Cardiac muscle cell (in vitro differentiated cells and primary cell): ENCODE measurements around the gene PCDHGC5. TPM values are rescaled to one million over a fixed set of nuclear protein-coding genes. Genes with fewer than 3 reads are reported as not detected.

ENCODE experiments used
- DNase-seq, 2 donors: peaks; one replicate each; pipeline versions ENCODE4 v3.0.0 to v3.0.0-alpha.2; 2010 to 2017; ENCODE audit warnings: low read depth in 1 of 2, low spot score in 1 of 2
- H3K27ac ChIP-seq: fragments of 200-600 bp; sonication (generic); 2 replicates; pipeline ENCODE4 v1.5.1; 2016
- H3K27me3 ChIP-seq: fragments of 200-600 bp; sonication (generic); 2 replicates; pipeline ENCODE4 v1.6.0; 2016; ENCODE audit warnings: control low read depth
- H3K36me3 ChIP-seq: fragments of 200-600 bp; sonication (generic); 2 replicates; pipeline ENCODE4 v1.5.1; 2016; ENCODE audit warnings: control low read depth
- H3K4me1 ChIP-seq: fragments of 200-600 bp; sonication (generic); 2 replicates; pipeline ENCODE4 v1.8.1; 2017; ENCODE audit warnings: low read depth, mild to moderate bottlenecking, mixed run types
- H3K4me3 ChIP-seq: fragments of 200-600 bp; sonication (generic); 2 replicates; pipeline ENCODE4 v1.5.1; 2016; ENCODE audit warnings: mild to moderate bottlenecking
- H3K9me3 ChIP-seq: fragments of 200-600 bp; sonication (generic); 2 replicates; pipeline ENCODE4 v1.5.1; 2017; ENCODE audit warnings: low read depth, mild to moderate bottlenecking, control low read depth
- polyA plus RNA-seq: library from polyadenylated mRNA; unstranded; fragments of >200 nt; fragmentation: Nextera tagmentation; extraction: Ambion mirVana; gene quantifications from 2 replicates; pipeline ENCODE4 v1.2.1, GENCODE V29; 2016
- total RNA-seq: library from RNA; depleted of rRNA; stranded (reverse); fragments of >200 nt; gene quantifications from 2 replicates; pipeline ENCODE4 v1.2.3, GENCODE V29; 2016
- TF ChIP-seq, protein P1 (sequence below): IDR thresholded peaks from 2 replicates; pipeline ENCODE4 v1.5.1; 2012; ENCODE audit warnings: low read depth, mild to moderate bottlenecking, low read length

Gene PCDHGC5
- total and polyA plus RNA-seq, 2 experiments from 2014 or later: 2.2 TPM; not detected in 1

DNA sequence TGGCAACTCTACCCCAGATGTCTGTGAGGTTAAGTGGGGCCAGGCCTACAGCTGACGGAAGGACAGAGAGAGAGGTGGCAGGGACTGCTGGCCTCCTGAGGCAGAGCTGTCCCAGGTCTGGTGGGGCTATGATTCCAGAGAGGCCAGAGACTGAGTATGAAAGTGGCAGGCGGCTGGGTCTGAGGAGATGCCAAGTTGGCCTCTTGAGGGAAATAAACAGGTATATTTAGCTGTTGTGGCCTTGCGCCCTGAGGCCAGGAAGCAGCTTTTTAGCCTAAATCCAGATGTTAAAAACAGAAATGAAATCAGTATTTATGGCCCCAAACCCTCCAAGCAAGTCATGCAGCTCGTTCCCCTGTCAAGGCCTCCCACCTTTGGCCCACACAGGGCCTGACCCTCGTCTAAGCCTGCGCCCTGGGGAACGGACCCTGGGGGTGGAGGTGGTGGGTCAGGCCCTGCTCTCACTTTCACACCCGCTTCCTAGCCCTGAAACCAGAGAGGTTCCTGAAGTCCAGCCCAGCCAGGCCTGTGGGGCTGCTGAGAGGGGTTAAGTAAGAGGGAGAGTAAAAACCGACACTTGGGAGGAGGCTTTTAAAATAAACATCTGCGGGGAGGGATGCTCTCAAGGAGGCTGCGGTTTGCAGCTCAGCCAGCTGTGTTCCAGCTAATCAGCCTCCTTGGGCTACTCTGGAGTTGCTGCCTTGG lies 18.7 kb downstream of the PCDHGC5 start:
- Histone ChIP-seq H3K36me3 (no peaks in the 10 kb centered on the region), H3K27ac (peak overlapping the region; percentile 61), H3K4me1 (peaks cover 16% of the 10 kb centered on the region), H3K27me3 (no peaks in the 10 kb centered on the region), H3K4me3 (no peak overlapping the region), H3K9me3 (no peaks in the 10 kb centered on the region)
- peak; percentile 37 to 91 for DNase-seq
- TF ChIP-seq, protein P1, sequence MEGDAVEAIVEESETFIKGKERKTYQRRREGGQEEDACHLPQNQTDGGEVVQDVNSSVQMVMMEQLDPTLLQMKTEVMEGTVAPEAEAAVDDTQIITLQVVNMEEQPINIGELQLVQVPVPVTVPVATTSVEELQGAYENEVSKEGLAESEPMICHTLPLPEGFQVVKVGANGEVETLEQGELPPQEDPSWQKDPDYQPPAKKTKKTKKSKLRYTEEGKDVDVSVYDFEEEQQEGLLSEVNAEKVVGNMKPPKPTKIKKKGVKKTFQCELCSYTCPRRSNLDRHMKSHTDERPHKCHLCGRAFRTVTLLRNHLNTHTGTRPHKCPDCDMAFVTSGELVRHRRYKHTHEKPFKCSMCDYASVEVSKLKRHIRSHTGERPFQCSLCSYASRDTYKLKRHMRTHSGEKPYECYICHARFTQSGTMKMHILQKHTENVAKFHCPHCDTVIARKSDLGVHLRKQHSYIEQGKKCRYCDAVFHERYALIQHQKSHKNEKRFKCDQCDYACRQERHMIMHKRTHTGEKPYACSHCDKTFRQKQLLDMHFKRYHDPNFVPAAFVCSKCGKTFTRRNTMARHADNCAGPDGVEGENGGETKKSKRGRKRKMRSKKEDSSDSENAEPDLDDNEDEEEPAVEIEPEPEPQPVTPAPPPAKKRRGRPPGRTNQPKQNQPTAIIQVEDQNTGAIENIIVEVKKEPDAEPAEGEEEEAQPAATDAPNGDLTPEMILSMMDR: no peak

DNA sequence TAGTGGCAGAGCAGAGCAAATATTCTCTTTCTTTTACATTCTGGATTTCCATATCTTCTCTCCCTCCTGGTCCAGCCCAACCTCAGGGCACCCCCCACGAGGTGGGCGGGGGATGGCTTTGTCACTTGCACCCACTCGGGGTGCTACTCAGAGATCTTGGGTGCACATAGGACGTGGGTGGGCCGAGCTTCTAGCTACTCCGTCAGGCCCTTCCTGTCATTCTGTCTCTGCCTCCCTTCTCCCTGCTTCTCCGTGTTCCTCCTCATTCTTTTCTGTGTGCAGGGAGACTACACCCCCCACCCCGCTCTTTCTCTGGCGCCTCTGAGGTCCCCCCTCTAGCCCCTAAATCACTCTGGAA lies 19.5 kb downstream of the PCDHGC5 start:
- DNase-seq: no peak
- TF ChIP-seq, protein P1: no peak
- H3K4me1 ChIP-seq: peaks cover 16% of the 10 kb centered on the region
- H3K4me3 ChIP-seq: peak overlapping the region; percentile 8
- H3K27me3 ChIP-seq: no peaks in the 10 kb centered on the region
- no peaks in the 10 kb centered on the region for H3K9me3 ChIP-seq
- H3K27ac ChIP-seq: peak overlapping the region; percentile 61
- H3K36me3 ChIP-seq: no peaks in the 10 kb centered on the region

DNA sequence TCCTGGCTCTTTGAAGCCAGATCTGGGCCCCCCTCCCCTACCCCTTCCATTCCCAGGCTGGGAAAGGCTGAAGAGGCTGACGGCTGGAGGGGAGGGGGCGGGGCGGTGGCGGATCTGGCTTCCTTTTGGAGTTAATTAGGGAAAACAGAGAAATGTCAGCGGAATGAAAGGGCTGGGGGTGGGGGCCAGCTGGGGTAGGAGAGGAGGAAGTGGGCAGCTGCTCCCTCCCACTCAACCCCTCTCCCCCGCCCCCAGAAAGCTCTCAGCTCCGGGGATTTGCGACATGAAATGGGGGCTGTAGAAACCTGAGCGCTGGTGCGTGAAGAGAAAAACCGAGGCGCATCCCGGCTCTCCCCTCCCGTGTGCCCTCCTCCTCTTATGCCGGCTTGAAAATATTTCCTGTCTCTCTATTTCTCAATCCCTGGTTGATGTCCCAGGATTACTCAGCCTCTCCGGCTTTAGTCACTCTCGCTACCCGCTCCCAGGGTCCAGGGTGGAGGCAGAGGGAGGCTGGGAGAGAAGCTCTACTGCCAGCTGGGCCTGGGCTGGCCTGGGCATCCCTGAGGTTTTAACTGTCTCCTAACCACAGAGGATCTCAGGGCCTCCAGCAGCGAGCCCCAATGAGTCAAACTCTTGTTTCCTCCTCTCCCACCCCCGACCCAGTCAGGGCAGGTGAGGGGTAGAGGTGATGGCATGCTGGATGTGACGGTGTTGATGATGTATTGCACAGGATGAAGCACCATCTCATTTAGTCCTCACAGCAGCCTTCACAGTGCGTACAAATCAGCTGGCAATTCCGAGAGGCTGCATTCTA lies 20.1 kb downstream of the PCDHGC5 start:
- peak; percentile 36 to 96 for DNase-seq
- Histone ChIP-seq H3K27ac (peak overlapping the region; percentile 61), H3K4me1 (peaks cover 16% of the 10 kb centered on the region), H3K4me3 (peak overlapping the region; percentile 8), H3K36me3 (no peaks in the 10 kb centered on the region), H3K9me3 (no peaks in the 10 kb centered on the region), H3K27me3 (no peaks in the 10 kb centered on the region)
- TF ChIP-seq, protein P1: no peak

DNA sequence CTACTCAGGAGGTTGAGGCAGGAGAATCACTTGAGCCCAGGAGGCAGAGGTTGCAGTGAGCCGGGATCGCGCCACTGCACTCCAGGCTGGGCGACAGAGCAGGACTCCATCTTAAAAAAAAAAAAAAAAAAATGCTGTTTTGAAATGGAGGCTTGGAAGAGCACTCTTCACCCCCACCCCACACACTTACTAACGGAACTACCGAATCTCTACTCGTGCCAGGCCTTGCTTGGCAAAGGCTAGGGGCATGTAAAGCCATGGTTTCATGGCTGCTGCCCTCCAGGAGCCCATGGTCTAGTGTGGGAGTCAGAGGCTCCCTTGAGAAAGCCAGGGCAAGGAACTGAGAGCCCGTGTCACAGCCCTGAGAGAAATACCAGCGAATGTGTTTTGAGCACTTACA lies 21.3 kb downstream of the PCDHGC5 start:
- Histone ChIP-seq H3K36me3 (no peaks in the 10 kb centered on the region), H3K9me3 (no peaks in the 10 kb centered on the region), H3K4me1 (peaks cover 20% of the 10 kb centered on the region), H3K4me3 (no peak overlapping the region), H3K27ac (no peak overlapping the region), H3K27me3 (no peaks in the 10 kb centered on the region)
- DNase-seq: no peak
- TF ChIP-seq, protein P1: no peak

DNA sequence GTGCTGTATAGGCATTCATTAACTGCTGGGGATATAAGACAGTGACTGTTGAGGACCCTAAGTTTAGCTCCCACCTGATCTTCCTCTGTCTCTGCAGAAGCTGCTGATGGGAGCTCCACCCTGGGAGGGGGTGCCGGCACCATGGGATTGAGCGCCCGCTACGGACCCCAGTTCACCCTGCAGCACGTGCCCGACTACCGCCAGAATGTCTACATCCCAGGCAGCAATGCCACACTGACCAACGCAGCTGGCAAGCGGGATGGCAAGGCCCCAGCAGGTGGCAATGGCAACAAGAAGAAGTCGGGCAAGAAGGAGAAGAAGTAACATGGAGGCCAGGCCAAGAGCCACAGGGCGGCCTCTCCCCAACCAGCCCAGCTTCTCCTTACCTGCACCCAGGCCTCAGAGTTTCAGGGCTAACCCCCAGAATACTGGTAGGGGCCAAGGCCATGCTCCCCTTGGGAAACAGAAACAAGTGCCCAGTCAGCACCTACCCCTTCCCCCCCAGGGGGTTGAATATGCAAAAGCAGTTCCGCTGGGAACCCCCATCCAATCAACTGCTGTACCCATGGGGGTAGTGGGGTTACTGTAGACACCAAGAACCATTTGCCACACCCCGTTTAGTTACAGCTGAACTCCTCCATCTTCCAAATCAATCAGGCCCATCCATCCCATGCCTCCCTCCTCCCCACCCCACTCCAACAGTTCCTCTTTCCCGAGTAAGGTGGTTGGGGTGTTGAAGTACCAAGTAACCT lies 22.1 kb downstream of the PCDHGC5 start:
- TF ChIP-seq, protein P1: no peak
- DNase-seq: no peak
- H3K36me3 ChIP-seq: no peaks in the 10 kb centered on the region
- no peak overlapping the region for H3K27ac ChIP-seq
- no peak overlapping the region for H3K4me3 ChIP-seq
- H3K27me3 ChIP-seq: no peaks in the 10 kb centered on the region
- peaks cover 20% of the 10 kb centered on the region for H3K4me1 ChIP-seq
- no peaks in the 10 kb centered on the region for H3K9me3 ChIP-seq
